Kidney (tissue), 14 donors: ENCODE data around the gene HOXB5. TPM values are rescaled to one million over a fixed set of nuclear protein-coding genes. Genes with fewer than 3 reads are reported as not detected.

Experiments used
- DNase-seq, 5 donors: peaks; one replicate each; pipeline ENCODE4 v3.0.0-alpha.2; 2013 to 2020
- FAIRE-seq: peaks from 2 replicates; lab custom pipeline; 2012; peaks lifted over from hg19 to GRCh38; lab: Jason Lieb, UNC
- H3K27ac ChIP-seq, 2 donors: one replicate each; pipeline ENCODE4 v1.7.0; 2013; ENCODE audit warnings: low read depth in 2 of 2, low read length in 2 of 2, inconsistent platforms in 1 of 2
- H3K27me3 ChIP-seq: one replicate; pipeline ENCODE4 v1.7.1; 2013; ENCODE audit warnings: low read length, inconsistent platforms; ENCODE audit not compliant: control insufficient read depth, insufficient read depth
- H3K36me3 ChIP-seq, 3 donors: one replicate each; pipeline versions ENCODE4 v1.7.0 to v1.7.1; 2013; ENCODE audit warnings: low read length in 3 of 3, control low read depth in 1 of 3, inconsistent platforms in 1 of 3; ENCODE audit not compliant: insufficient read depth in 3 of 3, control insufficient read depth in 2 of 3
- H3K4me1 ChIP-seq, 3 donors: one replicate each; pipeline versions ENCODE4 v1.7.0 to v1.7.1; 2013; ENCODE audit warnings: low read length in 3 of 3, inconsistent platforms in 1 of 3, low read depth in 1 of 3; ENCODE audit not compliant: control insufficient read depth in 2 of 3, insufficient read depth in 2 of 3
- H3K4me3 ChIP-seq, 3 donors: one replicate each; pipeline versions ENCODE4 v1.7.0 to v1.8.1; 2013; ENCODE audit warnings: low read length in 3 of 3, control low read depth in 1 of 3, inconsistent platforms in 1 of 3
- H3K9ac ChIP-seq, 3 donors: one replicate each; pipeline versions ENCODE4 v1.7.0 to v1.7.1; 2013; ENCODE audit warnings: low read length in 3 of 3, control low read depth in 1 of 3, inconsistent platforms in 1 of 3
- H3K9me3 ChIP-seq, 3 donors: one replicate each; pipeline versions ENCODE4 v1.7.0 to v1.7.1; 2013; ENCODE audit warnings: low read length in 3 of 3, control low read depth in 1 of 3, inconsistent platforms in 1 of 3; ENCODE audit not compliant: control insufficient read depth in 2 of 3, insufficient read depth in 1 of 3
- CTCF ChIP-seq: IDR thresholded peaks from 3 replicates; pipeline ENCODE4 v1.5.1; 2012; ENCODE audit warnings: mild to moderate bottlenecking, moderate library complexity, borderline replicate concordance; ENCODE audit not compliant: insufficient read depth; ENCODE audit errors: extremely low read depth
- intact Hi-C: fragments of 100-400 bp; cut with DNase I; formaldehyde crosslinking; loops from one replicate; pipeline ENCODE4 v1.11.1; 2022
- polyA plus RNA-seq: library from polyadenylated mRNA; stranded (reverse); fragments of 350-450 nt; fragmentation: Illumina TruSeq; extraction: RNeasy Lipid Tissue Mini Kit (QIAGEN cat#74804); gene quantifications from one replicate; pipeline ENCODE4 v1.2.3, GENCODE V29; 2014; ENCODE audit warnings: low read depth, low replicate concordance; ENCODE audit not compliant: insufficient read depth
- total RNA-seq: library from RNA; stranded (reverse); fragmentation: NEBNext Ultra II Directional; extraction: Animal tissue kit (Norgen Biotek cat#: 25700); gene quantifications from one replicate; pipeline ENCODE4 v1.2.1, GENCODE V29; 2021
- donor health status: control.
- donor health status: control.
- donor health status: control.
- donor health status: control.
- donor health status: control.
- donor health status: DM: yes; HTN: yes; CAD: no.
- donor health status: Normal renal cell carcinoma (clear cell type).

The HOXB5 gene
- total and polyA plus RNA-seq, 2 donors from 2014 or later: 12.3 to 27.0 TPM

- intact Hi-C loops: no loop called here
- Histone ChIP-seq H3K9me3 (no peaks in the 10 kb centered on the region), H3K9ac (peak overlapping the region; percentile 8 to 81 (median 43)), H3K27me3 (peaks cover 43% of the 10 kb centered on the region), H3K27ac (peak overlapping the region; percentile 85 to 89), H3K36me3 (no peaks in the 10 kb centered on the region), H3K4me3 (peak overlapping the region; percentile 7 to 44 (median 29)), H3K4me1 (peaks cover 0 to 11% (median 0%) of the 10 kb centered on the region in 3 donors)
- no peak for TF ChIP-seq CTCF
- peak in 4 of 5 donors; percentile 61 to 80 (median 72) for DNase-seq
- FAIRE-seq: no peak
Observed at GRCh38 chr17:48620461-48621139, 27.0 kb upstream of the HOXB5 start.

- no peak for TF ChIP-seq CTCF
- Histone ChIP-seq H3K27ac (peak overlapping the region; percentile 85 to 89), H3K4me1 (peaks cover 0 to 11% (median 0%) of the 10 kb centered on the region in 3 donors), H3K9ac (peak overlapping the region in 2 of 3 donors; percentile 43 to 81), H3K36me3 (no peaks in the 10 kb centered on the region), H3K4me3 (peak overlapping the region; percentile 7 to 44 (median 38)), H3K27me3 (peaks cover 47% of the 10 kb centered on the region), H3K9me3 (no peaks in the 10 kb centered on the region)
- FAIRE-seq: no peak
- DNase-seq: peak in 3 of 5 donors; percentile 52 to 71 (median 64)
- intact Hi-C loops: no loop called here
Observed at GRCh38 chr17:48619826-48620449, 26.4 kb upstream of the HOXB5 start.

- Histone ChIP-seq H3K36me3 (no peaks in the 10 kb centered on the region), H3K27me3 (peaks cover 38% of the 10 kb centered on the region), H3K4me1 (peaks cover 0 to 11% (median 0%) of the 10 kb centered on the region in 3 donors), H3K9me3 (no peaks in the 10 kb centered on the region), H3K4me3 (peak overlapping the region; percentile 24 to 85 (median 41)), H3K27ac (peak overlapping the region; percentile 75 to 89), H3K9ac (peak overlapping the region; percentile 26 to 95 (median 60))
- peak; percentile 97 for FAIRE-seq
- DNase-seq: peak; percentile 96 to 97 (median 96)
- intact Hi-C loops: no loop called here
- peak; percentile 99 for TF ChIP-seq CTCF
Observed at GRCh38 chr17:48618256-48618896, 24.8 kb upstream of the HOXB5 start.
